ENCODE data around the gene GALNT5.
"Not testable (repeated sequence)": the region's sequence is repeated elsewhere in the genome, so short reads cannot be mapped to it uniquely, and the experiment has no call there.

The GALNT5 gene

GRCh38 chr2:157339965-157340655, 82.6 kb downstream of the GALNT5 start:
- no peaks in the 10 kb centered on the region for H4K20me1 ChIP-seq (ENCODE audit: control insufficient read depth, insufficient read depth, low read depth, low read length)
- H3K79me2 ChIP-seq (ENCODE audit: control insufficient read depth, low read length): no peaks in the 10 kb centered on the region
- H3K36me3 ChIP-seq (ENCODE audit: control insufficient read depth, low read length): no peaks in the 10 kb centered on the region
- H3K4me3 ChIP-seq (ENCODE audit: low read length): no peak overlapping the region
- H3K9me3 ChIP-seq (ENCODE audit: control insufficient read depth, insufficient read depth, low read length): peaks cover 12% of the 10 kb centered on the region; the same call in 1 of the 2 replicates
- no peak overlapping the region for H3K4me2 ChIP-seq (ENCODE audit: low read length)
- no peaks in the 10 kb centered on the region for H3K9me2 ChIP-seq (replicated peaks; ENCODE audit: control insufficient read depth, low read length)
- no peaks in the 10 kb centered on the region for H3K27me3 ChIP-seq (ENCODE audit: control insufficient read depth, low read length)
- no peak overlapping the region for H3K27ac ChIP-seq (ENCODE audit: low read depth, low read length)
- H3K4me1 ChIP-seq (ENCODE audit: control insufficient read depth, low read length): peaks cover 8% of the 10 kb centered on the region
- TF ChIP-seq EZH2phosphoT487 (IDR thresholded peaks at IDR 0.05; ENCODE audit: borderline replicate concordance, low read length) (no peak), CTCF (IDR thresholded peaks at IDR 0.05; ENCODE audit: low read depth, low read length, poor library complexity, severe bottlenecking) (no peak)
- H3F3A ChIP-seq (ENCODE audit: control insufficient read depth, insufficient read depth): no peaks in the 10 kb centered on the region

- H3K4me2 ChIP-seq (ENCODE audit: low read length); H3K27ac ChIP-seq (ENCODE audit: low read depth, low read length); H3K4me1 ChIP-seq (ENCODE audit: control insufficient read depth, low read length); H4K20me1 ChIP-seq (ENCODE audit: control insufficient read depth, insufficient read depth, low read depth, low read length); H3K9me2 ChIP-seq (replicated peaks; ENCODE audit: control insufficient read depth, low read length); H3K4me3 ChIP-seq (ENCODE audit: low read length); H3F3A ChIP-seq (ENCODE audit: control insufficient read depth, insufficient read depth); H3K79me2 ChIP-seq (ENCODE audit: control insufficient read depth, low read length); H3K27me3 ChIP-seq (ENCODE audit: control insufficient read depth, low read length); H3K36me3 ChIP-seq (ENCODE audit: control insufficient read depth, low read length): not testable (repeated sequence)
- peaks cover 19% of the 10 kb centered on the region; the same call in 1 of the 2 replicates for H3K9me3 ChIP-seq (ENCODE audit: control insufficient read depth, insufficient read depth, low read length)
Measured at GRCh38 chr2:157341381-157341780, 83.9 kb downstream of the GALNT5 start.

GRCh38 chr2:157345647-157346389, 88.3 kb downstream of the GALNT5 start:
- H3K4me2 ChIP-seq (ENCODE audit: low read length): no peak overlapping the region
- H3K9me2 ChIP-seq (replicated peaks; ENCODE audit: control insufficient read depth, low read length): no peaks in the 10 kb centered on the region
- peaks cover 19% of the 10 kb centered on the region; the same call in 1 of the 2 replicates for H3K9me3 ChIP-seq (ENCODE audit: control insufficient read depth, insufficient read depth, low read length)
- no peaks in the 10 kb centered on the region for H3K27me3 ChIP-seq (ENCODE audit: control insufficient read depth, low read length)
- no peaks in the 10 kb centered on the region for H3K36me3 ChIP-seq (ENCODE audit: control insufficient read depth, low read length)
- no peaks in the 10 kb centered on the region for H3F3A ChIP-seq (ENCODE audit: control insufficient read depth, insufficient read depth)
- no peak overlapping the region for H3K4me3 ChIP-seq (ENCODE audit: low read length)
- no peaks in the 10 kb centered on the region for H3K79me2 ChIP-seq (ENCODE audit: control insufficient read depth, low read length)
- no peaks in the 10 kb centered on the region for H3K4me1 ChIP-seq (ENCODE audit: control insufficient read depth, low read length)
- H4K20me1 ChIP-seq (ENCODE audit: control insufficient read depth, insufficient read depth, low read depth, low read length): no peaks in the 10 kb centered on the region
- TF ChIP-seq EZH2phosphoT487 (IDR thresholded peaks at IDR 0.05; ENCODE audit: borderline replicate concordance, low read length) (no peak), CTCF (IDR thresholded peaks at IDR 0.05; ENCODE audit: low read depth, low read length, poor library complexity, severe bottlenecking) (no peak)
- H3K27ac ChIP-seq (ENCODE audit: low read depth, low read length): no peak overlapping the region
